GDM1 (cell line): ENCODE measurements around the gene C1orf198.

ENCODE experiments used
- DNase-seq: peaks from one replicate; lab custom pipeline; 2025; lab: John Stamatoyannopoulos, UW

C1orf198 gene

DNA sequence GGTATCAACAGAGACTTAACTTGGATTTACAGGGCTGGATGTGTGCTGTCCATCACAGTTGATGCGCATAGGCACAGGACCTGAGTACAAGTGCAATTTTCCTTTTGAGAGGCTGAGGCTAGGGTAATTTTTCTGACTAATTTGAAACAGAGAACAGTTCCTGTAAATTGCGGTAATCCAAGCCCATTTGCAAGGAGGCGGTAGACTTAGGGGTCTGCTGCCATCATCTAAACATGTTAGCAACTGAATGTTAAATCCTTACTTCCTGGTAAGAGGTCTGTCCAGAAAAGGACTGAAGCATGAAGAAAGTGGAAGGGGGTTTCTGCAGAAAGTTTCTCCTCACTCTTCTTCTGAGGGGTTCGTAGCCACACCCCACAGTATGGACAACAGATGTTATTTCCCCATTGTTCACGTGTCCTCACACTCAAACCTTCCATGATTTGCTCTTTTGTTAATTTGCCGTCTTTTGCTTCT is 23.7 kb upstream of the C1orf198 start:
- no peak for DNase-seq

DNA sequence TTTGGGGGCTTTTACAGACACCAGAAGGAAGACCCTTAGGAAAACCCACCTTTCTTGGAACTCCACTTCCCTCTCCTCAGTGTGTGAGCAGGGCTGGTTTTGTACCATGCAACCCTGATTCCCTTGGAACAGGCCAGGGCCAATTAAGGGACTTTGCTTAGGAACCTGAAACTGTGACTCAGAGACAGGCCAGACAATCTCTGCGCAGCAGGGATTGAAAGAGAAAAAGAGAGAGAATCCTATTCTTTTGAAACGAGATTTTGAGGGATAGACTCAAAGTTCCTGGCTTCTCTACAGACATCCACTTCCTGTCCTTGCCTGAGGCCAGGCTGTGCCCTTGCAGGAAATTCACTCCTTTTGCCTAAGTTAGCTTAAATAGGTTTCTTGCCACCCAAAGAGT is 23.1 kb upstream of the C1orf198 start:
- no peak for DNase-seq

DNA sequence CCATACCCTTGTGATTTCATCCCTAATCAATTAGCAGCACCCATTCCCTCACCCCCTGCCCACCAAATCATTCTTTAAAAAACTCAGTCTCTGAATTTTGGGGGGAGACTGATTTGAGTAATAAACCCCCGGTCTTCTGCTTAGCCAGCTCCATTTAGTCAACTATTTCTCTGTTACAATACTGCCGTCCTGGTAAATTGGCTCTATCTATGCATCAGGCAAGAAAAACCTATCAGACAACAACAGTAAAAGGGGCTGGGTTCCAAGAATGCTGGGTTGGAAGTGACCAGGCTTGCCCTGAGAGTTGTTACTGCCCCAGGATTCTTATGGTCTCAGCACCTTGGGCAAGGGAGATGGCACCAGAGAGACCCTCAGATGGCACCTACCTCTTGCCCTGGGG is 16.3 kb upstream of the C1orf198 start:
- DNase-seq = no peak

DNA sequence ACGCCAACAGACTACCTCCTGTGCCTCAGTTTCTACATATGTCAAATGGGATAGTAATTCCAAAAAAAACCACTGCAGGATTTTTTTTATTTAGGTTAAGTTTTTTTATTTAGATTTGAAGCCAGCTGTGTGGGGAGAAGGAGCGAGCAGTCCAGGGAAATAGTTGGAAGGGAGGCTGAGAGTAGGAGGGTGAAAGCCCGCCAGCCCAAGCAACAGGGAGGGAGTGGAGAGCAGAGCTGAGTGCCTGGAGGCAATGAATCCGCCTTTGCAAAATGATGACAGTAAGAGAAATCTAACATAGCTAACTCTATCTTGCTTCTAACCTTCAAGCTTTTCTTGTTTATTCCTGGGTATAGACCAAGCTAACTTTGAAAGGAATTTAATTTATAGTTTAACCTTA is 15.6 kb upstream of the C1orf198 start:
- no peak for DNase-seq

DNA sequence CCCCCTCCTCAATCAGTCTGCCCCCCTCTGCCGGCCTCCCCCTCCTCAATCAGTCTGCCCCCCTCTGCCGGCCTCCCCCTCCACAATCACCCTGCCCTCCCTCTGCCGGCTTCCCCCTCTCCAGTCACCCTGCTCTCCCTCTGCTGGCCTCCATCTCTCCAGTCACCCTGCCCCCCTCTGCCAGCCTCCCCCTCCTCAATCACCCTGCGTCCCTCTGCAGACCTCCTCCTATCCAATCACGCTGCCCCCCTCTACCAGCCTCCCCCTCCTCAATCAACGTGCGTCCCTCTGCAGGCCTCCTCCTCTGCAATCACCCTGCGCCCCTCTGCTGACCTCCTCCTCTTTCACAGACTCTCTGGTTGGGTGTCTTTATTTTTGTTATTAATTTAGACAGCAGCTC is 11.5 kb upstream of the C1orf198 start:
- no peak for DNase-seq

DNA sequence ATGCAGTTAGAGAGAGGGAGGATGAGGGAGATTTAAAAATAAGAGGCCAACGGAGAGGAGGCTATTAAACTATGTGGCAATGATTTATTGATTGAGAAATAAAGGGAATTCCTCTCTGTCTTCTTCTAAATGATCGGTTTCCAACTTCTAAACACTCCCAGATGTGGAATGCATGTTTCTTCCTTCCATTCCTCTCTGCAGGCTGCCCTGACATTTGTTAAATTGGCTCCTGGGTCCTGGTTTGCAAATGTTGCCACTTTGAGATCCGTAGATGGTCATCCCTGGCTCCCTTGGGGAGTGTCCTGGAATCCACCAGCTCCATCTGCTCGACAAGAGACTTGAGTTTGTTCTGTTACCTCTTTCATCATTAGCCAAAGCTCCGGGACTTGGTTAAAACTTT is 10.3 kb upstream of the C1orf198 start:
- no peak for DNase-seq

DNA sequence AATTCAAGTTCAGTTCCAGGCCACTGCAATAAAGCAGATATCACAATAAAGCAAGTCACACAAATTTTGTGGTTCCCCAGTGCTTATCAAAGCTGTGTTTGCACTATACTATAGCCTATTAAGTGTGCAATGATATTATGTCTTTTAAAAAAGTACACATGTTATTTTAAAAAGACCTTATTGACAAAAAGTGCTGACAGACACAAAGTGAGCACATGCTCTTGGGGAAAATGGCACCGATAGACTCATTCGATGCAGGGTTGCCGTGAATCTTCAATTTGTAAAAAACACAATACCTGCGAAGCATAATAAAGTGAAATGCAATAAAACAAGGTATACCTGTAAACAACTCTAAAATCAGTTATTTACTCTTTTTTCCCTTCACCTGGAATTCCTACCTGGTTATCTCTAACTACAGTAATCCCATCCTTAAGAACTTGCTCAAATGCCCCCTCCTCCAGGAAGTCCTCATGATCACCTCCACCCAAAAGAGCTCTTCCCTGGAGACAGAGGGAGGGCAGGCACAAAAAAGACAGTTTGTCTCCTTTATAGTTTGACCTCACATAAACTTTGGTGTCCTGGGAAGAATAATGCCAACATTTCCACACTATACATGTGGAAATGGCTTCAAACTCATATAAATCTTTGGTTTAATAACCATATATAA is 9.7 kb upstream of the C1orf198 start:
- no peak for DNase-seq

DNA sequence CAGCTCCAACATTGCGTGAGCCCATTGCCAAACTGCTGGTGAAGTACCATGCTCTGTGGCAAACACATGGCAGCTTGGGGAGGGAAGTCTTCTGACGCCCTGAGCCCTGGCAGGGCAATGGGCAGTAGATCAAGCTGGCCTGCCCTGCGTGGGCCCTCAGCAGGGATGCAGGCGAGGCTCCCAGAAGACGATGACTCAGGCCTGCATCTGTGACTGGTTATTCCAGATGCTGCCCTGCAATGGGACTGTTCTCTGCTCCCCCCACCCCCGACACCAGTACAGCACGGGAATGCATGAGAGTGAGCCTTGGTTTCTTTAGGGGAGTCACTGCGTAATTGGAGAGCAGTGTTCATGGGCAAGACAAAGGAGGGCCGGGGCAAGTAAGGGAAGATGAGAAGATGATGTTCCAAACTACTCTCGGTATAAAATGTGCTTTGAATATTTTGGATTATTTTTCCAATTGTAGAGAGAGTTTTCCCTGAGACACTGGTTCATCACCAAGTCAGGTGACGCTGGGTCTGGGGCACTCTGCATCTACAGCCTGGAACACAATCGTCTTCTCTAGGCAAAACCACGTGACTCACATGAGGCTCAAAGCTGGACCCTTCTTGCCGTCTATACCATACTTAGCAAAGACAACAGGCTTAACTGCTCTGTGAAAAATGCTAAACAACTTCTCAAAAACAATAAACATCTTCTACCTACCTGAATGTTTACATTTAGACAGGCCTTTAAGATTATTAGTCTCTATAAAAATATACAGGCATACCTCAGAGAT is 9.0 kb upstream of the C1orf198 start:
- DNase-seq = no peak

DNA sequence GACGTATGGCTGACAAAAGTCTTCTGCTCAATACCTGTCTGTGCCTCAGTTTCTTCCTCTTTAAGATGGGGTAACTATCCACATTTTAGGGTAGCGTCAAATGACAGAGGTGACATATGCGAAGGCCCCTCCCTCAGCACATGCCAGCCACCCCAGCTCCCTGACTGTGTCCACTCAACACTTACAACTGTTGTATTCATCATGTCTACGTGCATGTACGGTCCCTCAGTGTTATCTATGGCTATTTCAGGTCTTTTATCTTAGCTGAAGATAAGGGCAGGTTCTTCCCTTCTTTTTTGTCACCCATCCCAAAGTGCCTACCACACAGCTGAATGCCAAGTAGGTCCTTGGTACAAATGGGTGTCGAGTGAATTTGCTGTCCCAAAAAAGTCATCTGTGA is 8.3 kb upstream of the C1orf198 start:
- DNase-seq = no peak

DNA sequence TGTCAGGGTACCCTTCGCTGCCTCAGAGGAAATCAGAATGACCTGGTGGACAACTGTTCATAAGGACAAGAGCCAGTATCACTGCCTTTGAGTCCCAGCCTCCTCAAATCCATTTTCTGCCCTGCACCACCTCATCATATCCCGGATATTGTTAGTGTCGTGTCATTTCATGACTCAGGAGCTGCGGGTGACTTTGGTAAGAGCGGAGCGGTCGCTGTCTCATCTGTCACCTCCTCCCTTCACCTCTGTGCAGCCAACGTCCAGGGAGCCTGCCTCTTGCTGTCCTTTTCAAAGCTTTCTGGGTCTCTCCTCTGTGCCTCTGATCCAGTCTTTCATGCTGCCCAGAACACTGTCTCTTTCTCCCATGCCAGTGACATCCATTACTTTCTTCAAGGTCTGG is 7.0 kb upstream of the C1orf198 start:
- no peak for DNase-seq

DNA sequence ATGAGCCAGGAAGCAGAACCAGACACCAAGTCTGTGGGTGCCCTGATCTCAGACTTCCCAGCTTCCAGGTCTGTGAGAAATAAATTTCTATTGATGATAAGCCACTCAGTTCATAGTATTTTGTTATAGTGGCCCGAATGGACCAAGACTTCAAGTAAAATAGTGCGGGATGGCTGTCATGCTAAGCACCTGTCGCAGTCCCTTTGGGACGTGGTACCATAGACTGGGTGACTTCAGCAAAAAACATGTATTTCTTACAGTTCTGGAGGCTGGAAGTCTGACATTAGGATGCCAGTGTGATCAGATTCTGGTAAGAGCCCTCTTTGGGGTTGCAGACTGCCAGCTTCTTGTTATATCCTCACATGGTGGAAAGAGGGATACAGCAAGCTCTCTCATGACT is 2.6 kb upstream of the C1orf198 start:
- DNase-seq = no peak

DNA sequence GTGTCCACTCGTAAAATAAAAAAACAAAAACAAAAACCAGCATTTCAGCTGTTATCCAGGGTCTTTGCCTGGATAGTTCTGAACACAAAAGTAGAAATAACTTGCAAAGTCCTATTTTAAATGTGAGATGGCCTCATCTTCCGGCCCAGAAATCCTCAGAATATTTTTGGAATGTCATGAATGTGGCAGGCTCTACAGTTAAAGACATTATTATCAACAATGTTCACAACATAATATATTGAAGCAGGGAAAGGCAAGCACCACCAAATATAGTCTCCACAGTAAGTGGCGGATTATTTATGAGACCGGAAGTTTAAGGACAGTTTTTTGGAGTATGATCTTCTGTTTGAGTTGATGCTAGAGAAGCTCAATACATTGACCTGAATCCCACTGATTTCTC is 1.2 kb upstream of the C1orf198 start:
- DNase-seq = no peak

DNA sequence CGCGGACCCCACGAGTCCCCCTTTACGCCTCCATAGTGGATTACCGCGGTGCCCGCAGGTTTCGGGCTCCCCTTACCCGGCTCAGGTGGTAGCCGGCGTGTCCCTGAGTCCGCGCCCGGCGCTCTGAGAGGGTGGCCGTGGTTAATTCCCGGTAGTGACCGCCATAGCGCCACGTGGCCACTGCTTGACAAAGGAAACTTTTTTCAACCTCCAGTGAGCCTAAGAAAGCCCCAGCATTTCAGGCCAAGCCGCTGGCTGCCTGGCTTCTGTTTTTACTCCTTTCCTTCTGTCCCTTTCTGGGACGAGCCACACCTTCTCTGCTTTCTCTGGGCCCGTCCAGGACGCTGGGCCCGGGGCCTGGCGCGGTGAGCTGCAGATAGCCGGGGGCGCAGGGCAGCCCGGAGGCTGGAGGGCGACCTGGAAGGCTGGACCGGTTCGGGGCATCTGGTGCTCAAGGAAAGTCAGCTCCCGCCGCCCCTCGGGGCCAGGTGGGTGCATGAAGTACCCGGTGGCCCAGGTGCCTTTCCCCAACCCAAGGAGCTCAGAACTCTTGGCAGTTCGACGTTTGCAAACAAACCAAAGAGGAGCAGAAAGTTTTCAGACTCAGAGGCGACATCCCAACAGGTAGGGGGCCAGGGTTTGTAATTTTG is 540 bp upstream of the C1orf198 start:
- DNase-seq = no peak

DNA sequence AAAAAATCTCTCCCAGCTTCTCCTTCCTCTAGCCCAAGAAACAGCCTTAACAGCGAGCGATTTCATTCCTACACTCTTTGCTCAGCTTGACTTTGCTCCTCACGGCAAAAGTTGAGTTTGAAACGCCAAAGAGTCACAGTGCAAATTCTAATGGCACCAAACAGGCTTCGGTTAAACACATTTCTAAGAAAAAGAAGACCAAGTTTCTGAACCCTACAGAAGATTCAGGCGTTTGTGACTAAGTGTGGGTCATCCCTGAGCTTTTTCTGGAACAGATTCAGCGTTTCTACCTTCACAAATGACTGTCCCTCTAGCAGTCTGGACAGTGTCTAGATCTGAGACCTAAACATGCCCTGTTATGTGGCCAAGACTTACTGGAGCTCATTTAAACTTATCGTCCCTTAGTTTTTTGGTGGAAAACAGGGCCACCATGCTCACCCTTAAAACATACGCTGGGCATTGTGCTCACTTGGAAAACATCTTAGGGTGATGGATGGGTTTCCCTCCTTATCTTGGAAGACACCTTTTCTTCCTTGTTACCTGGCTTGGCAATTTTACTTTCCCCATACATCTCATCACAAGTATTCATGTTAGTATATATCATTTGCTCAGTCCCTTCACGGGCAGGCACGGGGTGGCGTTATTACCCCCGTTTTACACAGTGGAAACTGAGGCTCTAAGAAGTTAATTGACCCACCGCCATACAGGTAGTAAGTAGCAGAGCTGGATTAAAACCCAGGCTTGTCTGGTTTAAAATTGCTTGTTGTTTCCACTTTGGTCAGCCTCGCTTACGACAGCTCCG is 1.0 kb downstream of the C1orf198 start:
- no peak for DNase-seq

DNA sequence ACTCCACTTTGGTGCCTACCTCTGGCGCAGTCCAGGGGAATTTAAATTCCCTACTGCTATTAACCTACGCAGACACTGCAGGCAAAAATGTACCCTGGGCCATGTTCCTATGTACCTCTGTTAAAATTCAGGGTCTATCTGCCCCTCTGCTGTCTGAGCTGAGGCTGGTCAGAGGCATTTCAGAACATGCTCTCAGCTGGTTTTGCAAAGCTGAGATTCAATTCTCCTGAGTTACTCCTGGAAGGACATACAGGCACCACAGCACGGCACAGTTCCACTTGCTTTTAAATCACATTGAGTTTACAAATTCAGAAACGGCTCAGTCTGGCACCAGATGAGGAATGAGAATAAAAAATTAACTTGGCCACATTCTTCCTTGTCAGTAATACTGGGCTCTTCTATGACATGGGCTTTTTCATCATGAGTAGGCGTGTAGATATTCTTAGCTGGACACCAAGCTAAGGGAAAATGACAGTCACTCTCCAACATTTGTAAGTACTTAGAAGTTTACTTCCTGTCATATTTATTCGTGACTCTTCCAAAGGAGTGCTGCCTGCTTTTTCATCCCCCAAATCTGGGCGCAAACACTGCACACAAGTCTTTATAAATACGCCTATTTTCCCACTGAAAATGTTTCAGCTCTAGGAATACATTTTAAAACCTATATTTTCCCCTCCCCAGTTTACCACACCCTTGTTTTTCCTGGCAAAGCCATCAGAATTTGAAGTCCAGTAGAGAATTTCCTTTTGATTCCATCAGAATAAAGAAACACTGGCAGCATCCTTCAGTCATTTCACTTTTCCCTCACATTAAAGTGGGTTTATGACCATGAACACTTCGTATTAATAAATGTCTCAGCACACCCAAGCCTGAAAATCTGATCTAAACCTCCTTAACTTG is 1.9 kb downstream of the C1orf198 start:
- DNase-seq = no peak

DNA sequence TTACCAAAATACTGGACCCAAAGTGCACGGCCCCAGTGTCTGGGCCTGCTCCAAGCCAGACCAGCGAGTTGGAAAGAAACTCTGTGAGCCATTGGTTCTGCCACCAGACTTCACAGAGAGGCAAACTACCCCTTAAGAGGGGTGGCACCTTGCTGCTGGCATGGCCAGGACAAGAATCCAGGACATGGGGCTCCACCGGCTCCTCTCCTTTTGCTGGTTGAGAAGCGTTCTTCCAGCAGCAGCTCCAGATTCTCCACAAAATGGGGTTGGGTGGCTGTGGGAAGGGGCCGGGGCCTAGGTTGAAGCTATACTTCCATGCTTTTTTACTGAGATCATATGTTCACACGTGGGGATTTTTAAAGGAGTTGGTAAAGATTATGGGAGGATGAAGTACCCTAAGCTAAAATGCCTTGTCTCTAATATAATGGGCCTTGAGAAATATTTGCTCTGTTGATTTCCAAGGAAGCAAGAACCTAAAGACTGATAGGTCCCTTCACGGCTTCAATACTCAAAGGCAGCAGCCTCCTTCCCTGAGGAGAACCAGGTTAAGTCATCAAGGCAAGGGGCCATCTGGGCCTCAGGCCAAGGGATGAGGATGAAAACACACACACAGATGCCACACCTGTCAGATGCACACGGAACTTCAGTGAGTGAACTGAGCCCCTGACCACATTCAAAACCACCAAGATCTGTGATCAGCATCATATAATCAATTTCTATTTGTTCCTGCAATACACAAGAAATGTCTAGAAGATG is 3.1 kb downstream of the C1orf198 start:
- no peak for DNase-seq

DNA sequence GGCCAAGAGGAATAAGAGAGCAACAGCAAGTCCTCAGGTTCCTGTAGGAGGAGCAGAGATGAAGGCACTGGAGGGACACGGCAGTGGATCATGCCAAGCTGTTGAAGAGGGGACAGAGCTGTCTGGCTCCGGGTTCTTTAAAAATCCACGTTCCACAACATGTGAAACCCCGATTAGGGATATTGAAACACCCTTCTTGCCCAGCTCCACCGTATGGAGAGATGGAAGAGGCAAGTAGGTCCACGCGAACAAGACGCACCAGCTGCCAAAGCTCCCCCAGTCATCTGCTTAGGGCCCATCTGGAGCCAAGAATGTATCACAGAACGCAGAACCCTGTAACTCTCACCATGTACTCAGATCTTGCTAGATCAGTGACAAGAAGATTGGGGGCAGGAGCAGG is 3.9 kb downstream of the C1orf198 start:
- DNase-seq = no peak

DNA sequence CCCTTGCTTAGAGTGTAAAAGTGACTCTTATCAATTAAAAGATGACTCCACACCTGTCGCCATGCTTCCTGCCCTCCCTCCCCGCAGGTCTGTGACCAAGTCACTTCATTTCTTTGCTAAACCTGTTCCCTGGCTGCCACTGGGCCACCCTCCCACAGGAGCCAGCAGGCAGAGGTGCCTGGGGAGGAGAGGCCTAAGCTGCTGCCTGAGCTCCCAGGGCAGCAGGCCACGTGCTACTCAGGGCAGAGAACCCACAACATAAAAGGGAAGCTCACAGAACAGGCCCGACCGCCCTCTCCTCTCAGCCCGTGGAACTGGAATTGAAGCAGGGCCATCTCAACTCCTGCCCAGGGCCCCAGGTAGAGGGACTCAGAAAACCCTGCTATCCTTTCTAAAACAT is 4.9 kb downstream of the C1orf198 start:
- DNase-seq = no peak

DNA sequence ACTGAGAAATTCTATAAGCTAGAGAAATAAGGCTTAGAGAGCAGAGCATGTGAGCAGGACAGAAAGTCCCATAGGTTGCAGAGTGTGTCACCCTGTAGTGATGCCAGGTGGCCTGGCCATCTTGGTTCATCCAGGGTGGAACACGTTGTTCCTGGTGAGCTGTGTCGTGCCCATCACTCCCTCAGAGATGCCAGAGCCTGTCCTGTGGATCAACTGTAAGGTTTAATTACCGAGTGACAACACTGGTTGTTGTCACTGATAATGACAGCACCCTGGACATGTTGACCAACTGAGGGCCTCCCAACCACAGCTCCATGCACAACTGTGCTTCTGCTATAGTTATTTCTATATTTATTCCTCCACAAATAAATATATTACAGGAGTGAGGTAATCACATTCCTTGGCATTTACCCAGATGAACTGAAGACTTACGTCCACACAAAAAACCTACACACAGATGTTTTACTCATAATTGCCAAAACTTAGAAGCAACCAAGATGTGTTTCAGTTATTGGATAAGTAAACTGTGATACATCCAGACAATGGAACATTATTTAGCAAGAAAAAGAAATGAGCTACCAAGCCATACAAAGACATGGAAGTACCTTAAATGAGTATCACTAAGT is 6.2 kb downstream of the C1orf198 start:
- DNase-seq = no peak

DNA sequence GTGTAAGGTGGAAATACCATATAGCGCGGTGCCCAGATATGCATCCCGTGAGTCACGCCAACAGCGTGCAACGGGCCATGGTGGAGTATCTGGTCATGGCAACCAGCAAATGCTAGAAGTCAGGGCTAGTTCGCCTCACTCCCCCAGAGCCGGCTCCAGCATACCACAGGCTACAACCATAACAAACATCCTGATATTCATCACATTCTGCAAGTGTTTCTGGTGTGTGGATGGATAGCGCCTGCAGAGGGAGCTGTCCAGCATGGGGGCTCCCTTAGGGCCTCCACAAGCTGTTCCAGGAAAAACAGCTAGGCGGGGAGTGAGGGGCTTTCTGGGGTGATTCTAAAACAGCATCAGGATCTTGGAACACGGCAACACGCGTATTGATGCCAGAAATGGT is 6.8 kb downstream of the C1orf198 start:
- DNase-seq = no peak
